Mucosa of stomach (tissue), 1 donor: ENCODE measurements around the gene ATP1A1.

ENCODE experiments used
- H3K27me3 ChIP-seq: one replicate; pipeline ENCODE4 v1.7.0; 2013; ENCODE audit warnings: mild to moderate bottlenecking, low read length; ENCODE audit not compliant: control insufficient read depth, insufficient read depth
- H3K36me3 ChIP-seq: one replicate; pipeline ENCODE4 v1.7.0; 2013; ENCODE audit warnings: low read length; ENCODE audit not compliant: control insufficient read depth, insufficient read depth
- H3K4me1 ChIP-seq: one replicate; pipeline ENCODE4 v1.7.0; 2013; ENCODE audit warnings: mild to moderate bottlenecking, low read length; ENCODE audit not compliant: control insufficient read depth, insufficient read depth
- H3K4me3 ChIP-seq: one replicate; pipeline ENCODE4 v1.7.0; 2013; ENCODE audit warnings: low read length
- H3K9ac ChIP-seq: one replicate; pipeline ENCODE4 v1.7.0; 2013; ENCODE audit warnings: mild to moderate bottlenecking, low read length, moderate library complexity
- H3K9me3 ChIP-seq: one replicate; pipeline ENCODE4 v1.7.0; 2013; ENCODE audit warnings: mild to moderate bottlenecking, low read length, moderate library complexity; ENCODE audit not compliant: control insufficient read depth
- donor health status: Pancreatic carcinoma.

The ATP1A1 gene

DNA sequence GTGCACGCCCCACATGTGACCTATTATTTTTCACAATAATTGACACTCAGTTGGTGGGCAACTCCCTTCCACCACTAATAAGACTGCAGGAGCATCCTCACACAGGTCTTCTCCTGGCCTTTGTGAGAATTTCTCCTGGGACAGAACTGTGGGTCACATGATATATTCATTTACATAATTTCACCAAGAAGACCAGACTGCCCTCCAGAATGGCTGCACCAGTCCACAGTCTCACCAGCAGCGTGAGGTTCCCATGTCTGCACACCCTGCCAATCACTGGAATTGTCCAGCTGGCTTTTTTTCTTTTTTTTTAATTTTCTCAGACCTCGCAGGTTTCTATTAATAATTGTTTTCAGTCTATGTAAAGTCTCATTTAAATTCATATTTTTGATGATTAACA, 41.3 kb downstream of the ATP1A1 start:
- no peak overlapping the region for H3K4me3 ChIP-seq
- no peak overlapping the region for H3K9ac ChIP-seq
- no peaks in the 10 kb centered on the region for H3K27me3 ChIP-seq
- no peaks in the 10 kb centered on the region for H3K36me3 ChIP-seq
- H3K9me3 ChIP-seq = no peaks in the 10 kb centered on the region
- H3K4me1 ChIP-seq = peaks cover 18% of the 10 kb centered on the region

DNA sequence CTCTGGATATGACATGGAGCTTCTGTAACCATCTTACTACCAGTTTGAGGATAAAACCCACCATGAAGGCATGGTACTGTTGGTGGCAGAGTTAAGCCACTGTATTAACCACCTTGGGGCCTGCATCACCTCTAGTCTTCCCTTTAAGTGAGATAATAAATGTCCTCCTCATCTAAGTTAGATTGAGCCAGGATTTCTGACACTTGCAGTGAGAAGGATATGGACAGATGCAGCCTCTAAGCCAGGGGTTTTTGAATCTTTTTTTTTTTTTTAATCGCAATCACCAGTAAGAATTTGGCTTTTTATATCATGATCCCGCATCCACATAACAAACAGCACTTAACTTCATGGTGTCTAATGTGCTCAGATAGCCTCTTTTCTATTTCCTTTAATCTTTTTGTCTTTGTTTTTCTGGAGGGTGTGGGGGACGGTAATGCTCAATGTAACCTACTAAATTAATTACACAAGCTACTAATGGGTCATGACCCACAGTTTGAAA, 42.2 kb downstream of the ATP1A1 start:
- no peak overlapping the region for H3K9ac ChIP-seq
- no peak overlapping the region for H3K4me3 ChIP-seq
- no peaks in the 10 kb centered on the region for H3K27me3 ChIP-seq
- H3K4me1 ChIP-seq = peaks cover 18% of the 10 kb centered on the region
- no peaks in the 10 kb centered on the region for H3K9me3 ChIP-seq
- H3K36me3 ChIP-seq = no peaks in the 10 kb centered on the region

DNA sequence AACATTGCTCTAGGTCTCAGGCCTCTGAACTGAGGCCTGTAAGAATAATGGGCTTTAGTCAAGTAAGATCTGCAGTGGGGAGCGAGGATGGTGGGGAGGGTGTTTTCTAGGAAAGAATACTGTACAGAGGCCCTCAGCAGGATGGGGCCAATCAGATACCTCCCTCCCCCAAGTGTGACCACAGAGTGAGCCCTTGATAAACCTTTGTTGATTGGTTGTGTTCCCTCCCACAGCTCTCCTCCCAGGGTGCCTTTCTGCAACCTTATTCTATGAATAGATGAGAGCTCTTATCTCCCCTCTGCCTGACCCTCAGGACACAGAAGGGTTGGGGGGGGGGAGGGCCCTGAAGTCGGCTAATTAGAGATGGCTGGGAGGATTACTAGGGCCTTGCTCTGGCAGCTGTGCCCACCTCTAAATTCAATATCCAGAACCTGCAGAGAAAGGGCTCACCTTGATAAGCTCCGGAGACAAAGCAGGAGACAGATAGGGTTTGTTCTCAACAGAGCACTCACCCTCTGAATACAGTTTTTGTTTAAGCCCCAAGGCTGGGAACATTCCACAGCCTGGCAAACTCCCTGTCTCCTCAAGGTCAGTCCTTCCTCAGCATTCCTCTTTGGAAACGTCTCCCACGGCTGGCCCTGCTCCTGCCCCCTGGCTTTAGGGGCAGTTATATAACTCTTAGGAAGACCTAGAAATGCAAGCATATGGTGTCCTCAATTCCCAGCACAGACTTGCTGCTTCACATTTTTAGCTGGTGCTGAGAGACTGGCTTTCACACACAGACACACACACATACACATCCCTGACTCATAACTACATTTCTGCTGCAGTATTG, 42.9 kb downstream of the ATP1A1 start:
- Histone ChIP-seq H3K4me3 (no peak overlapping the region), H3K4me1 (peaks cover 18% of the 10 kb centered on the region), H3K9me3 (no peaks in the 10 kb centered on the region), H3K9ac (no peak overlapping the region), H3K36me3 (no peaks in the 10 kb centered on the region), H3K27me3 (no peaks in the 10 kb centered on the region)

DNA sequence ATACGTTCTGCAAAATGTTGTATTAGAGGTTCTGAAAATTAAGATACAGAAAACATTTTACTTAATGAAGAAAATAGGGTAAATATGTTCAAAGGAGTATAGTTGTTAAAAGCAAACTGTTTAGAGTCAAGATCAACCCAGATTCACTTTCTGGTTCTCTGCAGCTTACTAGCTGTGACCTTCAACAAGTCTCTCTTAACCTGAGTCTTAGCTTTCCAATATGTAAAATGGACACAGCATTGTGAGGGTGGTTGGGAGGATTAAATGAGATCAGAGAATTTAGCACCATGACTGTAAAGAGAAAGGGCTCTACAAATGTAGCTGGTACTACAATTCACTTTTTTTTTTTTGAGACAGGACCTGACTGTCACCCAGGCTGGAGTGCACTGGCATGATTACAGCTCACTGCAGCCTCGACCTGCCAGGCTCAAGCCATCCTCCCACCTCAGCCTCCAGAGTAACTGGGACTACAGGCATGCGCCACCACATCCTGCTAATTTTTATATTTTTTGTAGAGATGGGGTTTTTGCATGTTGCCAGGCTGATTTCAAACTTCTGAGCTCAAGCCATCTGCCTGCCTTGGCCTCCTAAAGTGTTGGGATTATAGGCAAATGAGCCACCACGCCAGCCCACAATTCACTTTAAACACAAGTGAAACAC, 43.9 kb downstream of the ATP1A1 start:
- H3K4me3 ChIP-seq = no peak overlapping the region
- H3K9me3 ChIP-seq = no peaks in the 10 kb centered on the region
- no peaks in the 10 kb centered on the region for H3K36me3 ChIP-seq
- no peaks in the 10 kb centered on the region for H3K27me3 ChIP-seq
- peaks cover 13% of the 10 kb centered on the region for H3K4me1 ChIP-seq
- no peak overlapping the region for H3K9ac ChIP-seq

DNA sequence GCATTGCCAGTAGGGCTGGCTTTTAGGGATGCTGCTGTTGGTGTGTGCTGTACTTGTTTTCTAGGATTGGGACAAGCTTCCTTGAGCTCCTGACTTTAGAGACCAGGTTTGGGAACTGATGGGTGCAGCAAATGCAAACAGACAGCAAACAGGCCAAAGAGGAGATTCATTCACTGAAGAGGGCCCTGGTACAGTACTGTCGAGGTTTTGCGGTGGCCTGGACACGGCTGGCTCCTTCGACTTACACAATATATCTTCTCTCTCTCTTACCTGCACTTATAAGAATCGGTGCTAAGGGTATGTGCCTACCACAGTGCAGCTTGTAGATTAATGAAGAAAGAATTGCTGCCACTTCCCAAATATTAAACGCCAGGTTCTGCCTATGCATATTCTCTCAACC, 44.6 kb downstream of the ATP1A1 start:
- H3K4me1 ChIP-seq = peaks cover 10% of the 10 kb centered on the region
- H3K36me3 ChIP-seq = no peaks in the 10 kb centered on the region
- H3K27me3 ChIP-seq = no peaks in the 10 kb centered on the region
- H3K4me3 ChIP-seq = peak overlapping the region; percentile 73
- H3K9ac ChIP-seq = peak overlapping the region; percentile 83
- no peaks in the 10 kb centered on the region for H3K9me3 ChIP-seq

DNA sequence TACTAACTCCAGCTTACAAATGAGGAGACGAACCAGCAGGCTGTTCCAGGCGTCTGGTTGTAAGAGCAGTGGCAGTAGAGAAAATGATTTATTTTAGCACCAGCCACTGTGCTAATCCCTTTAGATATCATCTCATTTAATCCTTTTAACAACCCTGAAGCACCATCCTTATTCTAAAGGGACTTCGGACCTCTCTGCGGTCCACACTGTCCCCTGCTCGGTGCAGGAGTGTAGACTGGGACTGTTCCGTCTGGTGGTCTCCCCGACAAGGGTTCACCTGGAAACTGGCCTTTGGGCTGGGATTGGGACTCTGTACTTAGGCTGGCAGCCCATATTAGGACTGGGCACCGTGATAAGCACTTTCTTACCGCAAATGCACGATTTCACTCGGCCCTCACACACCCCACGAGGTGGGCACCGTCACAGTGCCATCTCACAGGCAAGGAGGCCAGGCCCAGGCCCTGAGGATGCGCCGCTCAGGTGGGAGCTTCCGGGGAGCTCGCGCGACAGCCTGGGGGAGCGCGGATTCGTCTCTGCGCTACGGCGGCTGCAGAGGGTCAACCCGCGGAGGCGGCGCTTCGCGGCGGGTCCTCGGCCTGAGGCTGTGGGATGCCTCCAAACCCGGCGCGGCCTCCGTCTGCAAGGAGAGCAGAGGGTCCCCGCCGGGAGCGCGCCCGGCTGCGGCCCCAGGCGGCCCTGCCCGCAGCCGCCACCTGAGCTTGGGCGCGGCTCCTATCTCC, 45.2 kb downstream of the ATP1A1 start:
- Histone ChIP-seq H3K27me3 (no peaks in the 10 kb centered on the region), H3K9ac (peak overlapping the region; percentile 83), H3K36me3 (no peaks in the 10 kb centered on the region), H3K4me1 (peaks cover 10% of the 10 kb centered on the region), H3K4me3 (peak overlapping the region; percentile 73), H3K9me3 (no peaks in the 10 kb centered on the region)

DNA sequence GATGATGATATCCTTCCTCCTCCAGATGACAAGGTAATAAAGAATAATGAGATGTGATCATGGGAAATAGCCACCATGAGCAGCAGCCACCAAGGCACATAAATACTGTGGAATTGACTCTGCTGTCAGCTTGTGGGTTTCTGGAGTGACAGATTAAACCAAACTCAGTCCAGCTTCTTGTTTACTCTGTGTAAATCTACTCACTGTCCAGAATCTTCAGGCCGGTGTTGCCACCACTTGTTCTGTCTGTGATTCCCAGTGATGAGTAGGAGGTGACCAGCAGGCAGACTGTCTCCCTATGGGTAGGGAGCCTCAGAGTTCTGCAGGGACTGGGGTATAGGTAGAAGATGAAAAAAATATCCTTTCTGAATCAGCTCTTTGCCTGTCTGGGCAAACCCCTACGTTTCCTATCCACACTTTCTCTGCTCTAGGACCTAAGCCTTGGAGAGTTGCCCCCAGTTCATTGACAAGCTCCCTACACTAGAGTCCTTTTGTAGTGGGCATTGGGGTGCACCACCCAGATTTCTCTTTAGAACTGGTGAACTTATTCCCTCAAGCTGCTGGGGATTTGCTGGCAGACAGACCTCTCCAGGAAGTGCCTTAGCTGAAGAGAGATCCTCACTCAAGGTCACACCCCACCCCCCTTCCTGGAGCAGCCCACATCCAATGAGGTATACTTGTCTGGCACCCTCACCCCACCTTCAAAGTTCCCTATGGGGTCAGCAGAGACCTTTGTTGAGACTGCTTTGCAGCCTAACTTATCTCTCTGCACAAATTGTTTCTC, 47.6 kb downstream of the ATP1A1 start:
- peaks cover 10% of the 10 kb centered on the region for H3K4me1 ChIP-seq
- no peak overlapping the region for H3K9ac ChIP-seq
- H3K9me3 ChIP-seq = no peaks in the 10 kb centered on the region
- no peak overlapping the region for H3K4me3 ChIP-seq
- no peaks in the 10 kb centered on the region for H3K36me3 ChIP-seq
- no peaks in the 10 kb centered on the region for H3K27me3 ChIP-seq

DNA sequence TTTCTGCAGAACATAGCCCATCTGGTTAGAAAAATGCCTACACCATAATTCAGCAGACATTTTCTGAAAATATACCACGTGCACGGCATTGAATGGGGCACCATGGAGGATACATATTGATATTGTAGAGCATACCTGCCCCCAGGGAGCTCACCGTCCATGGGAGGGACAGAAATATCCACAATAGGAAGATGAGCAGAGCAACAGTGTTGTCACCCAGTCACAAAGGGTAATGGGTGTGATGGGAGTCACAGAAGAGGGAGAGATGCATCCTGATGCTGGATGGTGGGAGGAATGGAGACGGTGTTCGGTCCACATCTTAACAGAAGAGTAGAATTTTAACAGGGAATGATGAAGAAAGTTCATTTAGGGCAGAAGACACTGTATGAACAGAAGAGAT, 51.4 kb downstream of the ATP1A1 start:
- no peaks in the 10 kb centered on the region for H3K9me3 ChIP-seq
- H3K4me3 ChIP-seq = no peak overlapping the region
- no peaks in the 10 kb centered on the region for H3K36me3 ChIP-seq
- H3K4me1 ChIP-seq = no peaks in the 10 kb centered on the region
- H3K9ac ChIP-seq = no peak overlapping the region
- H3K27me3 ChIP-seq = no peaks in the 10 kb centered on the region

DNA sequence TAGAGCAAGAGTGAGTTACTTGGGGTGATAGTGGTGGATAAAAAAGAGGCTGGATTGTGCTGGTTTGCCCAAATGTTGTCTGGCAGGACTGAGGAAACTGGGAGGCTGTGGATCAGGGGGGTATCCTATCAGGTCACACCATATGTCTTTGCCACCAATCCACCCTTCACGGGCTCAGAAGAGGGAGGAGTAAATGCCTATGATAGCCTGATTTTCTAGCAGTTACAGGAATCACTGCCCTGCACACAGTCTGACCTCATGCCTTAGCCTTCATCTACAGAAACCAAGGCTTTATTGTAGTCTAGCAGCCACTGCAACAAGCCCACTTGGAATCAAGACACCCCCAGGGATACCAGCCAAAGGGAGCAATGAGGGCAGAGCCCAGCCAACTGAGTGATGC, 51.8 kb downstream of the ATP1A1 start:
- H3K4me1 ChIP-seq = no peaks in the 10 kb centered on the region
- no peaks in the 10 kb centered on the region for H3K36me3 ChIP-seq
- H3K27me3 ChIP-seq = no peaks in the 10 kb centered on the region
- H3K4me3 ChIP-seq = no peak overlapping the region
- no peaks in the 10 kb centered on the region for H3K9me3 ChIP-seq
- no peak overlapping the region for H3K9ac ChIP-seq

DNA sequence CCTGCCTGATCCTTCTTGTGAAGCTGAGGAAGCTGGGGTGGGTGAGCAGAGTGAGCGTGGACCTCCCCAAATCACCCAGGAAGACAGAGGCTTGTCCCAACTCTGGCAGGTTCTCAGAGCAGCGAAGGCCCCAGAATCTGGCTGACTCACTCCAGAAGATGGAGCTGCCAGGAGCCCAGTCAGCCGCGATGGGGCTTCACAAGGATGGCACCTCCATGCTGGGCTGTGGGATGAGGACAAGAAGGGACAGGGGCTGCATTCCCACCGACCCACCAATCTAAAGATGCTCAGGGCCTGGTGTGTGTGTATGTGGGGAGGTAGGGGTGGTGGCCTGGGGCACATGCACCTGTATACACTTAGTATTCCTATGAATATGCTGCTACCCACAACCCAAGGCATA, 52.9 kb downstream of the ATP1A1 start:
- Histone ChIP-seq H3K4me1 (no peaks in the 10 kb centered on the region), H3K27me3 (no peaks in the 10 kb centered on the region), H3K36me3 (no peaks in the 10 kb centered on the region), H3K4me3 (no peak overlapping the region), H3K9me3 (no peaks in the 10 kb centered on the region), H3K9ac (no peak overlapping the region)

DNA sequence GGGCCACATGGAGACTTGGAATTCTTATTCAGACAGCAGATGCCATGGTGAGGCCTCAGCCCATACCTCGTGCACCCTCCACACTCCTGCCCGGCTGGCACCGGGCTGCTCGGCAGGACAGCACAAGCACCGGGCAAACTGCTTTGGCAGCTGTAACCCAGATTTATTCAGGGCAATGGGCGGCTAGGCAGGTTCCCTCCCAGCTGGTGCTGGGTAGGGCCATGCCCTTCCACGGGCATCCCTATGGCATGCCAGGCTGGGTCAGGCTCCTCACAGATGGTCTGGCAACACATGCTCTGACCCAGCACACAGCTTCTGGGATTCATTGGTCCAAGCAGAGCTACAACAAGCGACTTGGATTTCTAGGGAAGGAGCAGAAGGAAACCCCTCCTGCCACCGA, 53.4 kb downstream of the ATP1A1 start:
- H3K36me3 ChIP-seq = no peaks in the 10 kb centered on the region
- no peak overlapping the region for H3K9ac ChIP-seq
- H3K4me3 ChIP-seq = no peak overlapping the region
- H3K9me3 ChIP-seq = no peaks in the 10 kb centered on the region
- no peaks in the 10 kb centered on the region for H3K4me1 ChIP-seq
- no peaks in the 10 kb centered on the region for H3K27me3 ChIP-seq
